ENCODE measurements around the gene SLC7A11. TPM values are rescaled to one million over a fixed set of nuclear protein-coding genes. Genes with fewer than 3 reads are reported as not detected.

SLC7A11 gene
- total and polyA plus RNA-seq, 4 donors: 22.9 to 385 (median 121) TPM

- H3K27me3 ChIP-seq (ENCODE audit: control insufficient read depth, insufficient read depth, low read length): no peaks in the 10 kb centered on the region
- H3K27ac ChIP-seq (ENCODE audit: low read depth, low read length): no peak overlapping the region
- DNase-seq (ENCODE audit: low read depth in 4 of 6, low spot score in 6 of 6): no peak
- no peaks in the 10 kb centered on the region for H3K4me1 ChIP-seq (ENCODE audit: control insufficient read depth, insufficient read depth, low read length)
- H3K36me3 ChIP-seq (ENCODE audit: control insufficient read depth, insufficient read depth, low read length): no peaks in the 10 kb centered on the region
- no peaks in the 10 kb centered on the region for H3K9me3 ChIP-seq (ENCODE audit: control insufficient read depth, insufficient read depth, low read length)
- H3K4me3 ChIP-seq (ENCODE audit: low read depth, low read length): no peak overlapping the region
- WGBS (ENCODE audit: insufficient coverage): 100% methylated on average over 1 of the region's 2 CpGs
These were observed 83.3 kb downstream of the SLC7A11 start for GRCh38 chr4:138158746-138159297.

GRCh38 chr4:138140879-138141278 lies 101.3 kb downstream of the SLC7A11 start:
- DNase-seq (ENCODE audit: low read depth in 4 of 6, low spot score in 6 of 6): no peak
- Histone ChIP-seq H3K27me3 (ENCODE audit: control insufficient read depth, insufficient read depth, low read length) (no peaks in the 10 kb centered on the region), H3K4me3 (ENCODE audit: low read depth, low read length) (no peak overlapping the region), H3K27ac (ENCODE audit: low read depth, low read length) (no peak overlapping the region), H3K9me3 (ENCODE audit: control insufficient read depth, insufficient read depth, low read length) (no peaks in the 10 kb centered on the region), H3K36me3 (ENCODE audit: control insufficient read depth, insufficient read depth, low read length) (no peaks in the 10 kb centered on the region), H3K4me1 (ENCODE audit: control insufficient read depth, insufficient read depth, low read length) (no peaks in the 10 kb centered on the region)

- DNase-seq (ENCODE audit: low read depth in 4 of 6, low spot score in 6 of 6): no peak
- WGBS (ENCODE audit: insufficient coverage): no CpG with 5 or more reads among the region's 2 CpGs
- H3K36me3 ChIP-seq (ENCODE audit: control insufficient read depth, insufficient read depth, low read length): no peaks in the 10 kb centered on the region
- H3K4me3 ChIP-seq (ENCODE audit: low read depth, low read length): no peak overlapping the region
- no peak overlapping the region for H3K27ac ChIP-seq (ENCODE audit: low read depth, low read length)
- no peaks in the 10 kb centered on the region for H3K4me1 ChIP-seq (ENCODE audit: control insufficient read depth, insufficient read depth, low read length)
- no peaks in the 10 kb centered on the region for H3K9me3 ChIP-seq (ENCODE audit: control insufficient read depth, insufficient read depth, low read length)
- no peaks in the 10 kb centered on the region for H3K27me3 ChIP-seq (ENCODE audit: control insufficient read depth, insufficient read depth, low read length)
These were observed 103.4 kb downstream of the SLC7A11 start for GRCh38 chr4:138138774-138139173.

GRCh38 chr4:138135610-138136009 lies 106.5 kb downstream of the SLC7A11 start:
- Histone ChIP-seq H3K4me1 (ENCODE audit: control insufficient read depth, insufficient read depth, low read length) (no peaks in the 10 kb centered on the region), H3K27ac (ENCODE audit: low read depth, low read length) (no peak overlapping the region), H3K36me3 (ENCODE audit: control insufficient read depth, insufficient read depth, low read length) (no peaks in the 10 kb centered on the region), H3K9me3 (ENCODE audit: control insufficient read depth, insufficient read depth, low read length) (peaks cover 3% of the 10 kb centered on the region), H3K27me3 (ENCODE audit: control insufficient read depth, insufficient read depth, low read length) (no peaks in the 10 kb centered on the region), H3K4me3 (ENCODE audit: low read depth, low read length) (no peak overlapping the region)
- 94% methylated on average over 1 of the region's 2 CpGs for WGBS (ENCODE audit: insufficient coverage)
- peak in 1 of 6 donors; percentile 13 for DNase-seq (ENCODE audit: low read depth in 4 of 6, low spot score in 6 of 6)

- no peaks in the 10 kb centered on the region for H3K9me3 ChIP-seq (ENCODE audit: control insufficient read depth, insufficient read depth, low read length)
- no peak for DNase-seq (ENCODE audit: low read depth in 4 of 6, low spot score in 6 of 6)
- whole genome bisulfite sequencing (ENCODE audit: insufficient coverage): no CpG with 5 or more reads among the region's 1 CpG
- H3K27ac ChIP-seq (ENCODE audit: low read depth, low read length): no peak overlapping the region
- H3K4me1 ChIP-seq (ENCODE audit: control insufficient read depth, insufficient read depth, low read length): no peaks in the 10 kb centered on the region
- H3K27me3 ChIP-seq (ENCODE audit: control insufficient read depth, insufficient read depth, low read length): no peaks in the 10 kb centered on the region
- H3K4me3 ChIP-seq (ENCODE audit: low read depth, low read length): no peak overlapping the region
- H3K36me3 ChIP-seq (ENCODE audit: control insufficient read depth, insufficient read depth, low read length): no peaks in the 10 kb centered on the region
These were observed 123.9 kb downstream of the SLC7A11 start for GRCh38 chr4:138118270-138118669.

GRCh38 chr4:138115053-138115452 lies 127.1 kb downstream of the SLC7A11 start:
- H3K36me3 ChIP-seq (ENCODE audit: control insufficient read depth, insufficient read depth, low read length): no peaks in the 10 kb centered on the region
- H3K9me3 ChIP-seq (ENCODE audit: control insufficient read depth, insufficient read depth, low read length): no peaks in the 10 kb centered on the region
- no peak overlapping the region for H3K4me3 ChIP-seq (ENCODE audit: low read depth, low read length)
- WGBS (ENCODE audit: insufficient coverage): 86% methylated on average over 1 of the region's 2 CpGs
- no peaks in the 10 kb centered on the region for H3K4me1 ChIP-seq (ENCODE audit: control insufficient read depth, insufficient read depth, low read length)
- DNase-seq (ENCODE audit: low read depth in 4 of 6, low spot score in 6 of 6): no peak
- no peak overlapping the region for H3K27ac ChIP-seq (ENCODE audit: low read depth, low read length)
- no peaks in the 10 kb centered on the region for H3K27me3 ChIP-seq (ENCODE audit: control insufficient read depth, insufficient read depth, low read length)

GRCh38 chr4:138114434-138114833 lies 127.7 kb downstream of the SLC7A11 start:
- no peaks in the 10 kb centered on the region for H3K4me1 ChIP-seq (ENCODE audit: control insufficient read depth, insufficient read depth, low read length)
- DNase-seq (ENCODE audit: low read depth in 4 of 6, low spot score in 6 of 6): peak in 2 of 6 donors; percentile 56 to 77
- H3K27me3 ChIP-seq (ENCODE audit: control insufficient read depth, insufficient read depth, low read length): no peaks in the 10 kb centered on the region
- H3K27ac ChIP-seq (ENCODE audit: low read depth, low read length): no peak overlapping the region
- H3K4me3 ChIP-seq (ENCODE audit: low read depth, low read length): no peak overlapping the region
- no peaks in the 10 kb centered on the region for H3K36me3 ChIP-seq (ENCODE audit: control insufficient read depth, insufficient read depth, low read length)
- WGBS (ENCODE audit: insufficient coverage): 56% methylated on average over 1 of the region's 1 CpG
- no peaks in the 10 kb centered on the region for H3K9me3 ChIP-seq (ENCODE audit: control insufficient read depth, insufficient read depth, low read length)

Data from spinal cord (tissue), 10 donors.